CD4-positive, alpha-beta T cell treated with Interleukin-4 for 1 hour (primary cell): ENCODE data around the gene ANTXR1.
A peak's percentile ranks its signal among the peaks of the same experiment; 100 is the strongest.

Source experiments
- DNase-seq, 2 donors: peaks; one replicate each; pipeline ENCODE4 v3.0.0-alpha.2; 2020 to 2022

Gene ANTXR1

DNA sequence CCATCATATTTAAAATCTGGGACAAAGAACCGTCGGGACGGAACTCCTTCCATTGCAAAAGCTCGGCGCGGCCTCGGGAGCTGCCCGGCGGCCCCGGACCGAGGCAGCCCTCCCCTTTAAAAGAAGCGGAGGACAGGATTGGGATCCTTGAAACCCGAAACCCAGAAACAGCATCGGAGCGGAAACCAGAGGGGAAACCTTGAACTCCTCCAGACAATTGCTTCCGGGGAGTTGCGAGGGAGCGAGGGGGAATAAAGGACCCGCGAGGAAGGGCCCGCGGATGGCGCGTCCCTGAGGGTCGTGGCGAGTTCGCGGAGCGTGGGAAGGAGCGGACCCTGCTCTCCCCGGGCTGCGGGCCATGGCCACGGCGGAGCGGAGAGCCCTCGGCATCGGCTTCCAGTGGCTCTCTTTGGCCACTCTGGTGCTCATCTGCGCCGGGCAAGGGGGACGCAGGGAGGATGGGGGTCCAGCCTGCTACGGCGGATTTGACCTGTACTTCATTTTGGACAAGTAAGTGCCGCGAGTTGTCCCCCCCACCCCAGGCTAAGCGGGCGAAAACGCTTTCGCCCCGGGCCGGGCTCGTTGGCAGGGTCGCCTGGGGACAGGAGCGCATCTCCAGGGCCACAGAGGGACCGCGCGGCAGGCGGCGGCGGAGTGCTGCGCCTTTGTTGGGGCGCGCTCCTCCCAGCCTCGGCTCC is at the start of gene ANTXR1:
Gene ANTXR1 (plus strand): TSS at position 38 of the 698 bp plus-strand sequence. CDS start 321 bp downstream, at position 359.
- peak in 1 of 2 donors; percentile 6 for DNase-seq

DNA sequence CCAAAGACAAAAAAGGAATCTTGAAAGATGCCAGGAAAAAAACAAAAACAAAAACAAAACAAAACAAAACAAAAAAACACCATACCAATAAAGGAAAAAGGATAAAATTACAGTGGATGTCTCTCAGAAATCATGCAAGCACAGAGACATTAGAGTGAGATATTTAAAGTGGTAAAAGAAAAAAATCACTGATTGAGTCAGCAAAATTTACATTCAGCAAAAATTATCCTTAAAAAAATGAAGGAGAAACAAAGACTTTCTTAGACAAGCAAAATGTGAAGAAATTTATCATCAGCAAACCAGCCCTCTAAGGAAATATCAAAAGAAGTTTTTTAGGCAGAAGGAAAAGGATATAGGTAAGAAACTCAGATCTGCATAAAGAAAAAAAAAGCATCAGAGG is 48.7 kb upstream of the ANTXR1 start:
- no peak for DNase-seq

DNA sequence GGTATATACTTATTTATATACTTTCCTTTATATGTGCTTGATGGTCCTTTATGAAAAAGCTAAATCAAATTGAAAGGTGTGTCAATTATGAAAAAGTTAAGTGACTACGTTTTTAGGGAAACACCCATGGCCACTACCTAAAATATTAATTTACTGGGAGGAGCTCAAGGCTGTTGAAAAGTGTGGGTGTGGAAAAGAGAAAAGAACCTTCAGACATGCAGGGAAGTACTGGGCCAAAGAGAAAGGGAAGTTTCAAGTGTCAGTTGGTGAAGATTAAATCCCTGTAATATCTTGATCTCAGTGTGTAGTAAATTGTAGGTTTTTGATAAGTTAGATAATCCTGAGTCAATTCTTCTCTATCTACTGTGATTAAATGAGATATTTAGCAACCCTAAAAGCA is 44.8 kb upstream of the ANTXR1 start:
- no peak for DNase-seq

DNA sequence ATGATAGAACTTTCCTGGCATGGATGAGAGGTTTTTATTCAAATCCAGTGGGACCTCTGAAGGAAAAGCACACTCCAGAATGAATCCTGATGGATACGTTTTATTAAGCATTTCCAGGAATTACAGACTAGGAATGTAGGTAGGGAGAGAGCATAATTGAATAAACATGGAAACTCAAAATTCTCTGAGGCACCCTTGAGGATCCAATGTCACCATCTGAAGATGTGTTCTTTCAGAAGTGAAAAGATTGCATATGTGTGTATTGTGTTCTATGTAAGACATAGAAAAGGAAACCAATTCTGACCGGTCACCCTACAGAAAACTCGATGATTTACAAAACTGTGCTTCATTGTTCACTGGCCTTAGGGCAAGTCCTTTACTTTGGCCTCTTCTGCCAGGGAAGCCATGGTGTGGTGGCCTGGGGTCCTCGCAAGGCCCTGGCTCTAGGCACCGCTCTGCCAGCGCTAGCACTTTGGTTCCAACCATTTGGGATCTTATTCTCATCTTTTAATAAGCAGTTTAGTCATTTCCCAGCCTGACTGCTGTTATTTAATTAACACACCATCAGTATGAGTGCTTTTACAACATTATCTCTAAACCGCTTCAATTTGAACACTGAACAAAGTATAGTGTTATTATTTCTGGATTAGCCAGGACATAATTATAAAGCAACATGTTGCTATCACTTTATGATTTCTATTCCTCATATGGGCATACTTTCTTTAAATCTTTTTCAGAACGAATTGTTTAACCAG is 43.1 kb upstream of the ANTXR1 start:
- no peak for DNase-seq

DNA sequence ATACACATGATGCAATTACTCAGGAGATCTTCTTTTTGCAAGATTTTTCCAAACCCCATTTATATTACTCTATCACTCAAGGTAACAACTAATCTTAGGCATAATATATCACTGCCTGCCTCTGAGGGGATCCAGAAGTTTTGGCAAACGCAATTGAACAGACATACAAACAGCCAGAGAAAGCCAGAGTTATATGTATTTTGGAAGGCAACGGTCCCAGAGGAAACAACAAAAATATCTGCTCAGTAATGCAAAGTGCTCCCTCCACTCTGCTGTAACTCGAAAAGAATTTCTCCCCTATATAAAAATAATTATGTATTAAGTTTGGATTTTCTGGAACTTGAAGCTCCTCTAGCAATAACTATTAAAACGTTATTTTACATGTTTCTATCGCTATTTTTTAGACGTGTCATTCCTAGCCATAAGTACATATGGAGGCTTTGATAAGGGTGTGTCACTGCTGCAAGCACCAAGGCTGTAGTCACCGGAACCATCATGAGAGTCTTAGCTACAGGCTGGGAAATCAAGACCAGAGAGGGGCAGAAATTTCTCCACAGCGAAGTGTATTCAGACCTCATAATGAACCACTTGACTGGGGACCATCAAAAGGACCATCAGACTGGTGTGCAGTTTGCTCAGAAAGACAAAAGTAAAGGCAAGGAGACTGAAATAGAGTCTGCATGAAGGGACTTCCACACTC is 42.3 kb upstream of the ANTXR1 start:
- no peak for DNase-seq

DNA sequence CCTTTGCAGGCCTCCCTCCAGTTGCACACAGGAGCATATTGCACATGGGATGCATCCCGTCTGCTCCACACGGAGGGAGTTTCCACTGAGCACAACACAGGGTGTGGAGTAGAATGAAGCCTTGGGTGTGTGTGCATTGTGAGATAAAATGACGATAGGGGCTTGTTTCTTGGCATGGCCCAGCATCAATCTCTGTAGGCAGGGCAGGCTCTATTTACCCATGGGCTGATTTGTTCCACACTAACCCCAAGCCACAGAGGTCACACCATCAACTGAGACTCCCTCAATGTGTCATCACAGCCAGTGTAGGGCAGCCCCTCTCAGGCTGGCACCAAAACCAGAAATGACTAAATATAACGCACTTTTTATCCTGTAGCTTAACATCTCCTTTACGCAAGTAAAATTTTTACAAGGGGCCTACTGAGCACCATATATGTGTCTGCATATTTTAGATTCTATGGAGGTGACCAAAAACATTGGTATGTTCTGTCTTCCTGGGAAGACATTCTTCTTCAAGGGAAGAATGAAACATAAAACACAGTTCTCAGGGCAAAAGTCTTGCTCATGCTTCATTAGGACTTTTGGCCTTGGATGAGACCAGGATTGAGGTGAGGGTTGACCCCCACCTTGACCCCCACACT is 41.3 kb upstream of the ANTXR1 start:
- no peak for DNase-seq

DNA sequence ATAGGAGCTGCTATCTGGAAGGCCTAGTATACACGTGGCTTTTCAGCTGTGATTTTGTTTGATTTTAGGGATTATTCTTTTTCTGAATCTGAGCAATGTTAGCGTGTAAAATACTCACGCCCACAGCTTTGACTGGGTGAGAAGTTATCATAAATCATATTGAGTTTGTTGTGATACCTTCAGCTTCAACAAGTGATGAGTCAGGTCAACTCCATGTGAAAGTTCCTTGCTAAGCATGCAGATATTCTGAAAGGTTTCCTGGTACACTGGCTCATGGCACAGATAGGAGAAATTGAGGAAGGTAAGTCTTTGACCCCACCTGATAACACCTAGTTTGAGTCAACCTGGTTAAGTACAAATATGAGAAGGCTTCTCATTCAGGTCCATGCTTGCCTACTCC is 38.7 kb upstream of the ANTXR1 start, which contains the start of gene GKN1:
Gene GKN1 (plus strand): TSS at position 386 of the 400 bp plus-strand sequence. CDS start 42 bp downstream, outside the sequence.
- DNase-seq = no peak

DNA sequence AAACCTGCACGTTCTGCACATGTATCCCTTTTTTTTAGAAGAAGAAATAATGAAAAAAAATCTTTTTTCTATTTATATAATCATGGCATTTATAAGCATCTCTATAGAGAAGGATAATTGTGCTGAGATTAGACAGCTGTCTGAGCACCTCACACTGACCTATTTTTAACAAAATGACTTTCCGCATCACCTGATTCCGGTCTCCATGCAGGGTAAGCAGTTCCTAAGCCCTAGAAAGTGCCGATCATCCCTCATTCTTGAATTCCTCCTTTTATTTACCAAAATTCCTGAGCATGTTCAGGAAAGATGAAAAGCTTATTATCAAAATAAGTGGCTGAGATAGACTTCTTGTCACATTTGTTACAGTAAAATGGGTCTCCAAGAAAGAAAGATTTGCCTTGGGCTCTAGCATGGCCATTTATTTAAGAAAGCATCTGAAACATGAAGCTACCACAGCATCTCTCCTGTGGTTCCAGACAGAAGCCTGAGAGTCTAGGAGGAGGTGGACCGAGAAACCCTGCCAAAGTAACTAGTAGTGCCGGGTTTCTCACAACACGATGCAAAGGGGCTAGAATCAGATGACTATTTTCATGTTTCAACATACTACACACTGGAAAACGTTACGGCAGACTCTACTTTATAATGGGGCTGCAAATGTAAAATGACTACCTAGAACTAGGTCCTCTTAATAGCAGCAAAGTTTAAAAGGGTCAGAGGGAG is 37.9 kb upstream of the ANTXR1 start:
- DNase-seq = no peak

DNA sequence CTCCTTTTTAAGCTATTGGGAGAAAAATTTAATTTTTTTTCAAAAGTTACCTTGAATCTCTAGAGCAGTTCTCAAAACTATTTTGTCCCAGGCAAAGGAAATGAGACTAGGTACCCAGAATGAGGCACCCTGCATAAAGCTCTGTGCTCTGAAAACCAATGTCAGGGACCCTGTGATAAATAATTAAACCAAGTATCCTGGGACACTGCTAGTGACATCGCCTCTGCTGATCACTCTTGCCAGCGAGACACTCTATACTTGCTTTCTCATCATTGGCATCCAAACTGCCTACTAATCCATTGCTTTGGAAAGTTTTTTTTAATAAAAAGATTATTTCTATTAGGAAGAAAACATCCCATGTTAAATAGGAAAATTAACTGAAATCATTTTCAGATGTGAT is 37.1 kb upstream of the ANTXR1 start:
- no peak for DNase-seq

DNA sequence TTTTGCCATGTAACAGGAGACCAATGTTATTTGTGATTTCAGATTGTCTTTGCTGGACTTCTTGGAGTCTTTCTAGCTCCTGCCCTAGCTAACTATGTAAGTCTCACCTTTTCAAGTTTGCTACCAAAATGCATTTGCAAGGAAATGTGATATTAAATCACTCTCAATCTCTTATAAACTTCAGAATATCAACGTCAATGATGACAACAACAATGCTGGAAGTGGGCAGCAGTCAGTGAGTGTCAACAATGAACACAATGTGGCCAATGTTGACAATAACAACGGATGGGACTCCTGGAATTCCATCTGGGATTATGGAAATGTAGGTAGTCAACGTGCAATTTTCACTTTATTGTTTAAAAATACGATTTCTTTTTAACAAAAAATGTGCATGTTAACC is 35.5 kb upstream of the ANTXR1 start:
- DNase-seq = no peak

DNA sequence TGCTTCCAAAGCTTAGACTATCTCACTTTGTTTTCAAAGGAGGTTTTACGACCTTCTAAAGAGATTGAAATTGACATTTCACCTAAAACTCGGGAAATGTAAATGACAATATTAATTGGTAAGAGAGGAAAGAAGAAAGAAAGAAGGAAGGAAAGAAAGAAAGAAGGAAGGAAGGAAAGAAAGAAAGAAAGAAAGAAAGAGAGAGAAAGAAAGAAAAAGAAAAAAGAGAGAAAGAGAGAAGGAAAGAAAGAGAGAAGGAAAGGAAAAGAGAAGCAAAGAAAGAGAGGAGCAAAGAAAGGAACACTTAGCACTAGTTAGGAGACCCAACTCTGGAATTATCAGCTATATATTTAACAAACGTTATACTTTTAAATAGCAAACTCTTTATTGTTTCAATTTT is 34.9 kb upstream of the ANTXR1 start:
- DNase-seq = no peak

DNA sequence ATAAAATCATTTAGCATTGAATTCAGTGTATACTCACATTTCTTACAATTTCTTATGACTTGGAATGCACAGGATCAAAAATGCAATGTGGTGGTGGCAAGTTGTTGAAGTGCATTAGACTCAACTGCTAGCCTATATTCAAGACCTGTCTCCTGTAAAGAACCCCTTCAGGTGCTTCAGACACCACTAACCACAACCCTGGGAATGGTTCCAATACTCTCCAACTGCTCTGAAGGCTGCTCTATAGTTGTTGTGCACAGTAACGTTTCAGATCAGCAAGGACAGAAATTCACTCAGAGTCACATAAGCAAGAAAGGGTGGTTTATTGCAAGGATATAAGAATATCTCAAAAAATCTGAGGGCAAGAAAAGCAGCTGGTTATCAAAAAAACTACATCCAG is 32.0 kb upstream of the ANTXR1 start:
- no peak for DNase-seq

DNA sequence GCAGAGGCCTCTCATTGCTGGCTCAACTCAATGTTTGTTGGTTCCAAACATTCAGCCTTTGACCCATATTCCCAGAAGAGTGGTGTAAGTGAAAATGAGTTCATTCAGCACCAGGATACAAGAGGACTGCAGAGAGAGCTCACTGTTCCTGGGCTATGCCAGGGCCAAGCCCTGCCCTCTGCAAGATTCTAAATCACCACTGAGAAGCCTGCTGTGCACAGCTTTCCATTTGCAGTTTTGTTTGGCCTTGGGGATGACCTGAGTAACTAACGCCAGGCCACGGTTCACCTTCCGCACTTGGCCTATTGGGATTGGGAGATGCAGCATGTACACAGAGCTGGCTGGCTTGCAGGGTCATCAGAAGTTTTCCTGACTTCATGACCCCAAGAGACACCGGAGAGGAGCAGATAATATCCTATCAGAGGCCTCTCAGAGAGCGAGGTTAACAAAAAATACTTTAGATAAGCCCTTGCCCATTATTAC is 25.9 kb upstream of the ANTXR1 start:
- no peak for DNase-seq

DNA sequence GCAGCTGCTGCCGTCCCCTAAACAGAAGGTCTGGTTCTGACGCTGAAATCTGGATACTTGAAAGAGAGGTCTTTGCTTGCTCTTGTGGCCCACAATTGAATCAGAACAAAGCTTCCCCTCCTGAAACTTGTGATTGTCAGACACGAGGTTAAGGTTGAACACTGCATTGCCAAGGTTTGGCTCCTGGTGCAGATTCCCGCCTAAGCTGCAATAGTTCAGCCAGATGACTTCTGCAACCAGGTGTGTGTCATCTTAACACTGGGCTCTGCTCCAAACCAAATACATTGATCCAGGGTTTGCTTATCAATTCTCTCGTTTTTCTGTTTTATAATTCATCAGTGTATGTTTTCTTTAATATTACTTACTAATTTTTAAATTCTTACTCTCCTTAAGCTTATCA is 23.9 kb upstream of the ANTXR1 start:
- DNase-seq = no peak

DNA sequence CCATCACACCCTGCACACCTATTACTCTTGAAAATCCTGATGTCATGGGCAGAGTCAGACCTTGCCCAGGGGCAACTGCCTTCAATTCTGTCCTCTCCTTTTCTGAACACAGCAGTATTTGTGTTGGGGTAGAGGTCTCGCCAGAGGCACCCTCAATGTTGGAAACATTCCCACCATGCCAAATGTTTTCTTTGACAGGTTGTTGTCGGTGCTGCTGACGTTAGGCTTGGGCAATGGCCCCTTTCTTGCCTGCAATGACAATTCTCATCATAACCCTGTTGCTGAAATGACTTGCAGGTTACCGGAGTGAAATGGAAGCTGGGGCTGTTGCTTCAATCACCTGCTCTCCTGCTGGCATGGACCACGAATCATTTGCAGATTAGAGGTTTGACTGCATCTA is 20.6 kb upstream of the ANTXR1 start:
- DNase-seq = no peak

DNA sequence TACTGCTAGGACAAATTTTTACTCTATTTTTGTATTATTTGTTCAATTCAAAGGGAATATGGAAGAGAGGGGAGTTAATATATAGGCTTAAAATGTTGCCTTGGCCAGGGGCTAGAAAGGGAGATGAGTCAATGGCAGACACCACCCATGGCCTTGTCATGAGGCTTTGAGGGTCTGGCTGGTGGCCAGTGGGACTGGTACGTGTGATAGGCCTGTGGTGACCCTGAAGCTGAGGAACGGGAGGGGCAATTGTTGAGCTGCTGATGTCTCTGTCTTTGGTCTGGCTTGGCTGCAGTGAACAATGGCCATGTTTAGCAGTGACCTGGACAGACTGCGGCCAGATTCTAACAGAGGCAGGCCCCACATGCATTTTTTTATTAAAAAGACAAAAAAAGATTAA is 20.0 kb upstream of the ANTXR1 start:
- no peak for DNase-seq

DNA sequence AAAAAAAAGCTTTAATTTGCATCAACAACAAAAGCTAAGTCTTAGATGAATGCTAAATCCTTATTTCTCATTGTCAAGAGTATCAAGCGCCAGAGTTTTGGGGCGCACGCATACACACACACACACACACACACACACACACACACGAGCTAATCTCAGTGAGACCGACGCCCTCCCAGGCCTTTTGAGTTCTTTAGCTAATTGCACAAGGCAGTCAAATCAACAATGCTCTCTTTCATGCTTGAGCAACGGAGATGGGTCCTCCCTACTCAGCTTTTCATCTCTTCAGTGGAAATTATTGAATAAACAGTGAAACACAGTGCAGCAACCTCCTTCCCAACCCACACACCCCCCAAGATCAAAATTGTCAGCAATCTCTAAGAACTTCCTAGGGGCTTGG is 19.3 kb upstream of the ANTXR1 start:
- DNase-seq = no peak

DNA sequence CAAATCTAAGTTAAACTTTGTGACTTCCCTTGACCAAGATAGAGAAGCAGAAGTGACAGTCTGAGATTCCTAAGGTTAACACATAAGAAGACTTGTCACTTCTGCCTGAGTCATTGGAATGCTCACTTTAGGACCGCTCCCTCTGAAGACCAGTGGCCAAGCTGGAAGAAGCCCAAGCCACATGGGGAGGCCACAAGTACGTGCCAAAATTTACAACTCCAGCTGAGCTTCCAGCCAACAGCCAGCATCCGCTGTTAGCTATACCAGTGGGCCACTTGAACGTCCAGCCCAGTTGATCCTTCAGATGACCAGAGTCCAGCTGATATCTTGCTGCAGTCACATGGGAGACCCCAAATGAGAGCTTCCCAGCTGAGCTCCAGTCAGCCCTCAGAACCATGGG is 18.1 kb upstream of the ANTXR1 start:
- DNase-seq = no peak

DNA sequence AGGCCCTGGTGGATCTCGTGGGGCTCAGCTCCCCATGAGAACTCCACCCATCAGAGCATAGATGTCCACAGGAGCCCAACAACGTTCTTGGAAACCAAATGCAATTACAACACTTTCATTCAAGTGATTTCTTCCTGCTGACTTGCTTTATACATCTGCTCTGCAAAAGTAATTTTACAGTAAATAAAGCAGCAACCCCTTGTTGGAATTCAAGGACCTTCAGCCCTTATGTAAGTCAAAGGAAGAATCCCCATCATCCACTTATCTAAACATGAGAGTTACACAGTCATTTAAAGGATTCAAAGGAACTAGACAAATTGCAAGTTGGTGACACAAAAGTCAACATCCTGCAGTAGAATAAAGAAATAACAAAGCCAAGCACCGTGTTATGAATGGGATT is 17.1 kb upstream of the ANTXR1 start:
- DNase-seq = no peak

DNA sequence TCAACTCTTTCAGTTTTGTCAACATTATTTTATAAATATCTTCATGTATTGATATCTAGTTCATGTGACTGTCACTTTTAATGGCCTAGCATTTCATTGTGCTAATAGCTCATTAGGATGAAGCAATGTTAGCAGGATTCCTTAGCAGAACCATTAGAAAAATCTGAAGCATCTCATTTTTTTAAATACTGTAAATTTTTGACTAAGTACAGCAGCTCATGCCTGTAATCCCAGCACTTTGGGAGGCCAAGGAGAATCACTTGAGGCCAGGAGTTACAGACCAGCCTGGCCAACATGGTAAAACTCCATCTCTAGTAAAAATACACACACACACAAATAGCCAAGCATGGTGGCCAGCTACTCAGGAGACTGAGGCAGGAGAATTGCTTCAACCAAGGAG is 15.6 kb upstream of the ANTXR1 start:
- DNase-seq = no peak

DNA sequence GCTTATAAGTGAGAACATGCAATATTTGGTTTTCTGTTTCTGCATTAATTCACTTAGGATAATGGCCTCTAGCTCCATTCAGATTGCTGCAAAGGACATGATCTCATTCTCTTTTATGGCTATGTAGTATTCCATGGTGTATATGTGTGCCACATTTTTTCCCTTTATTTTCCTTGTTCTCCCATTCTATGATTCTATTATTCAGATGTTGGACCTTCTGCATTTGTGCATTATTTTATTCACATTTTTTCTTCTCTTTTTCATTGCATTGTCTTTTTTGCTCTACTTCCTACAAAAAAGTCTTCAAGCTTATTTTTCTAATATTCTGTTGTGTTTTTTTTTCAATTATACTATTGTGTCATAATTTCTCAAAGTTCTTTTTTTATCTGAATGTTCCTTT is 11.1 kb upstream of the ANTXR1 start:
- no peak for DNase-seq

DNA sequence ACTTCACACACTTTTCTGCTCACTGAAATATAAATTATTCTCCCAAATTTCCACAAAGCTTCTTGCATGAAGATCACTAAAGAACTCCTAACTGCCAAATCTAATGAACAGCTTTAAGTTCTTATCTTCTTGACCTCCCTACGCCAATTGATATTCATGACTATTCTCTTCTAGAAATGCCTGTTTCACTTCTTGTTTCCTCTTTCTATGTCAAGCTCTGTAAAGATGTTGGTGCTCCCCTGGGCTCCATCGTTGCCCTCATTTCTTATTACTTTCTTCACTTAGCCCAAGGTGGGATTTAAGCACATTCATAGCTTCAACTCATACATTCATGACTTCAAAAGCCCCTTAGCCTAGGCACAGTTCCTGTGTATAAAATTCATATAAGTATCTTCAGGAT is 9.2 kb upstream of the ANTXR1 start:
- no peak for DNase-seq

DNA sequence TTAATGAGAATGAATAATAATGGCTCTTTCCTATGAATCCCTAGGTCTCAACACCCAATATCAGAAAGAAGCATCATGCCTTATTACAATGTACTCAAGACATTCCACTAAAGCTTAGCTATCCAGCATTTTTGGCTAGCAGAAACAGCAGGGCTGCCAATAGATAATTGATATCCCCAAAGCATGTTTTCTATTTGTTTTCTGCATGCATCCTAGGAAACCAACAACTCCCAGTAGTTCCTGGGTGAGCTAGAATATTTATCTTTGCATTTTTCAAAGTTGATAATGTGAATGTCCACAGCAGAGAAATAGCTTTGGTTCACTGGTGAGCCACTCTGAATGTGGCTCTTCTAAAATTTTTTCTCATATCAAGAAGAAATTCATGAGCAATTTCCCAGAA is 5.8 kb upstream of the ANTXR1 start:
- DNase-seq = no peak
